Uterus (tissue), 4 donors: ENCODE results near the gene ABCA12. TPM values are rescaled to one million over a fixed set of nuclear protein-coding genes. Genes with fewer than 3 reads are reported as not detected.

ENCODE experiments used
- DNase-seq, 2 donors: peaks; one replicate each; pipeline ENCODE4 v3.0.0-alpha.2; 2019 to 2020
- H3K27ac ChIP-seq, 2 donors: fragments of 200-600 bp; sonication (generic); 1 replicate in 1 of 2; 2 replicates in 1 of 2; pipeline ENCODE4 v1.5.1; 2016 to 2018
- H3K27me3 ChIP-seq, 2 donors: fragments of 200-600 bp; sonication (generic); one replicate each; pipeline ENCODE4 v1.5.1; 2018 to 2019; ENCODE audit warnings: control low read depth in 1 of 2
- H3K36me3 ChIP-seq, 2 donors: fragments of 200-600 bp; sonication (generic); one replicate each; pipeline ENCODE4 v1.5.1; 2019; ENCODE audit warnings: control low read depth in 1 of 2
- H3K4me1 ChIP-seq, 2 donors: fragments of 200-600 bp; sonication (generic); one replicate each; pipeline ENCODE4 v1.5.1; 2018 to 2019; ENCODE audit warnings: control low read depth in 1 of 2
- H3K4me3 ChIP-seq, 2 donors: fragments of 200-600 bp; sonication (generic); 1 replicate in 1 of 2; 2 replicates in 1 of 2; pipeline ENCODE4 v1.5.1; 2018 to 2019; ENCODE audit warnings: mild to moderate bottlenecking in 1 of 2
- H3K9me3 ChIP-seq, 2 donors: fragments of 200-600 bp; sonication (generic); one replicate each; pipeline ENCODE4 v1.5.1; 2019; ENCODE audit warnings: control low read depth in 1 of 2
- POLR2A ChIP-seq, 2 donors: fragments of 450-650 bp; IDR thresholded peaks; one replicate each; pipeline ENCODE4 v1.6.1; 2016; ENCODE audit warnings: antibody characterized with exemption in 2 of 2, mild to moderate bottlenecking in 1 of 2, moderate library complexity in 1 of 2
- intact Hi-C: fragments of 100-400 bp; cut with DNase I; formaldehyde crosslinking; loops from one replicate; pipeline ENCODE4 v1.15.1; 2023; ENCODE audit warnings: low total_unique reads
- total RNA-seq, 4 donors: library from RNA; depleted of rRNA in 3 of 4; stranded (reverse); fragments of >200 nt in 3 of 4; gene quantifications; one replicate each; pipeline versions ENCODE4 v1.1.0 to v1.2.4, GENCODE V29; 2014 to 2023
- TF ChIP-seq, protein P1 (sequence below), 4 experiments: fragments of 200-600 bp in 2 of 4; fragments of 450-650 bp in 2 of 4; sonication (generic) in 2 of 4; IDR thresholded peaks; one replicate each; pipeline ENCODE4 v1.5.1; 2016 to 2019; ENCODE audit warnings: antibody characterized with exemption in 4 of 4, mild to moderate bottlenecking in 2 of 4, moderate library complexity in 1 of 4
- donor health status: DM: yes; HTN: yes; CAD: no.

ABCA12 gene
- total RNA-seq, 4 donors from 2014 or later = 0.14 TPM; not detected in 3

DNA sequence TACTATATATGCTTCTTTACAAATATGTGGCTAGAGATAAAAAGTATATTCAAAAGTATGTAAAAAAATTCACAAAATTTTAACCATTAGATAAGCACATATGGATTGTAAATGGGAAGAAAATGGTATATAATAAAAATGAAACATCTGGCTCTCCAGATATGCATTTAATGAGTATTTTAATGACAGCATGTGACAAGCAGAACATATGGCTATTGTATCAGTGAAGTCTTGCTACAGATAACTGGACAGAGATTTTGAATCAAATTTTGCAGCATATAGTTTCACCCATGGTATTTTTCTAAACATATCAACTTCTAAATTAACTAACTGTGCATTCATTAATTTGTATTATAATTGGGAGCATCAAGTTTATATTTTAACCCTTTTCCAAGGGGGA, 5.0 kb upstream of the ABCA12 start:
- H3K4me3 ChIP-seq = no peak overlapping the region
- intact Hi-C loops = no loop called here
- DNase-seq = no peak
- no peaks in the 10 kb centered on the region for H3K9me3 ChIP-seq
- no peak overlapping the region for H3K27ac ChIP-seq
- H3K27me3 ChIP-seq = no peaks in the 10 kb centered on the region
- H3K36me3 ChIP-seq = no peaks in the 10 kb centered on the region
- H3K4me1 ChIP-seq = no peaks in the 10 kb centered on the region
- TF ChIP-seq, protein P1, sequence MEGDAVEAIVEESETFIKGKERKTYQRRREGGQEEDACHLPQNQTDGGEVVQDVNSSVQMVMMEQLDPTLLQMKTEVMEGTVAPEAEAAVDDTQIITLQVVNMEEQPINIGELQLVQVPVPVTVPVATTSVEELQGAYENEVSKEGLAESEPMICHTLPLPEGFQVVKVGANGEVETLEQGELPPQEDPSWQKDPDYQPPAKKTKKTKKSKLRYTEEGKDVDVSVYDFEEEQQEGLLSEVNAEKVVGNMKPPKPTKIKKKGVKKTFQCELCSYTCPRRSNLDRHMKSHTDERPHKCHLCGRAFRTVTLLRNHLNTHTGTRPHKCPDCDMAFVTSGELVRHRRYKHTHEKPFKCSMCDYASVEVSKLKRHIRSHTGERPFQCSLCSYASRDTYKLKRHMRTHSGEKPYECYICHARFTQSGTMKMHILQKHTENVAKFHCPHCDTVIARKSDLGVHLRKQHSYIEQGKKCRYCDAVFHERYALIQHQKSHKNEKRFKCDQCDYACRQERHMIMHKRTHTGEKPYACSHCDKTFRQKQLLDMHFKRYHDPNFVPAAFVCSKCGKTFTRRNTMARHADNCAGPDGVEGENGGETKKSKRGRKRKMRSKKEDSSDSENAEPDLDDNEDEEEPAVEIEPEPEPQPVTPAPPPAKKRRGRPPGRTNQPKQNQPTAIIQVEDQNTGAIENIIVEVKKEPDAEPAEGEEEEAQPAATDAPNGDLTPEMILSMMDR (IDR thresholded peaks at IDR 0.05) = no peak
- no peak for TF ChIP-seq POLR2A (IDR thresholded peaks at IDR 0.05)

DNA sequence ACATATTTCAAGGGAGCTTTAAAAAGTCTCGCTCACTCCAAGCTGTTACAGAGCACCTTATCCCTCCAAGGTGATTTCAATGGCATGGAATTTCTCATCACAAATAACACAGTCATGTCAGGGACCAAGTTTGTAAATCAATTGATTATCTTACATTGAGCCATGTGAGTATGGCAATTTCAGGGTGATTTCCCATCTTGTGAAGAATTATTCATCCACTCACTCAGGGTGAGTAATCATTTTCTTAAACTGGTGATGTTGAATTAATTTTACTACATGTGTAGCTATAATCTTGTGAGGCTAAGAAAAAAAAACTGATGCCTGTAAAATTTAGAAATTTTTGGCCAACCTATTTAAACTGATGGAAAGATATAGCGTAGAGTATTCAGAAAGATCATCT, 3.3 kb upstream of the ABCA12 start:
- no peak for DNase-seq
- Histone ChIP-seq H3K4me1 (no peaks in the 10 kb centered on the region), H3K27me3 (no peaks in the 10 kb centered on the region), H3K36me3 (no peaks in the 10 kb centered on the region), H3K27ac (no peak overlapping the region), H3K4me3 (no peak overlapping the region), H3K9me3 (no peaks in the 10 kb centered on the region)
- TF ChIP-seq, protein P1 (IDR thresholded peaks at IDR 0.05) = no peak
- TF ChIP-seq POLR2A (IDR thresholded peaks at IDR 0.05) = no peak
- intact Hi-C loops = no loop called here

DNA sequence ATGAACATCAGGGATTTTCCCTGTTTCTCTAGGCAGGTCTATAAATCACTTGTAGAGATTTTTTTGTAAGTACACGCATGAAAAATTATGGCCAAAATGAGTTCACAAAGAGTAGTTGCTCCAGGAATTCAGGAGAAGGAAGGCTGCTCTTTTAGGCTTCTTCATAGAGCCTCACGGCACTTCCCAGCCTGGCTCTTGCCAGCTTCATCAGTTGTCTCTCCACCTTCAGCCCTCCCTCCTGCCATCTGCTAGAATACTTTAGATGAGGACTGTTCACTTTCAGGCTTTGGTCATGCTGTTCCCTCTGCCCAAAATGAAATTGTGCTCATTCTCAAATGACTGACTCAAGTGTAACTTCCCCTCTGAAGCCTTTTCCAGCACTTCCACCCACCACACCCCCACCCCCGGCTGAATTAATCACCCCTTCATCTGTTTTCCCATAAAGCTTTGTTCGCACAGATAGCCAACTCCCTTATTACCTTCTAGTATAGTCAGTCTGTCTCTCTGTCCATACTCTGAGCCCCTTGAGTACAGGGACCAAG, 1.8 kb upstream of the ABCA12 start:
- Histone ChIP-seq H3K9me3 (no peaks in the 10 kb centered on the region), H3K4me1 (no peaks in the 10 kb centered on the region), H3K4me3 (no peak overlapping the region), H3K27ac (no peak overlapping the region), H3K36me3 (no peaks in the 10 kb centered on the region), H3K27me3 (no peaks in the 10 kb centered on the region)
- intact Hi-C loops = no loop called here
- no peak for DNase-seq
- TF ChIP-seq, protein P1 (IDR thresholded peaks at IDR 0.05) = no peak
- no peak for TF ChIP-seq POLR2A (IDR thresholded peaks at IDR 0.05)

DNA sequence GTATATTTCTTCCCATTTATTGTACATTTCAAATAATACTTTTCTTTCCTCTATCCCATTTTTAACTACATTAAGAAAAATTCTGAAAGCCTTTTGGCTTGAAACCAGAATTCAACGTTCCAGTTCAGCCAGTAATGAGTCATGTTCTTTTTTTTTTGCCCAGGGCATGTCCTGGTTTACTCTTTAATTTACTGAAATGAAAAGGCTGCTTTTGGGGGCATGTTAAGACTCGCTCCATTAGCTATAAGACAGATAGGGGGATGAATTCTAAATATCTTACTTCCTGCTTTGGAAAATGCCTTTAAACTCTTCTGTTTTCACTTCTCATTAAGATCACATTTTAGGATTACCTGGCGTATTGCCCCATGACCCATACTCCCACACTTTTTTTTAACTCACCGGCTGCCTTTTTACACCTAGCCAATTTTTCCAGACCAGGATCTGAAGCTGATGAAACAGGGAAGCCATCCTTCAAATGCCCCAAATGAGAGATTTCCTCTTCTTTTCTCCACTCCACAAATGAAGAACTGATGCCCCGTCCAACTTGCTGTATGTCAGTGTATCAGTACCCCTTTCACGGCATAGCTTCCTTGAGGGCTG, 585 bp downstream of the ABCA12 start:
- no peaks in the 10 kb centered on the region for H3K9me3 ChIP-seq
- H3K4me3 ChIP-seq = no peak overlapping the region
- intact Hi-C loops = no loop called here
- H3K36me3 ChIP-seq = no peaks in the 10 kb centered on the region
- no peak overlapping the region for H3K27ac ChIP-seq
- no peaks in the 10 kb centered on the region for H3K27me3 ChIP-seq
- TF ChIP-seq, protein P1 (IDR thresholded peaks at IDR 0.05) = no peak
- no peak for TF ChIP-seq POLR2A (IDR thresholded peaks at IDR 0.05)
- DNase-seq = no peak
- H3K4me1 ChIP-seq = no peaks in the 10 kb centered on the region

DNA sequence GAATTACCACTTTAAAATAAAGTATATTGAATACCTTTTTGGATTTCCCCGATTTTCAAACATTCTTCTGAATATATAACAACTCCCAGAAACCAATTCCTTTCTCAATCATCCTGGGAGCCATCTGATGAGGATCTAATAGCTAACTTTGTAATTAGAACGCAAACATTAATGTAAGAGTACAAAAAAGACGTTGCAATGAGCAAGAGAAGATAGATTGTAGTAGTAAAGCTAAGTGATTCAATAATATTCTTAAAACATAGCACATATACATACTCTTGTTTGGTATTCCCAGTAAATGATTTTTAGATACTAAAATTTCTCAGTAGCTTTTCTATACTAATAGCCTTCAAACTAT, 1.1 kb downstream of the ABCA12 start:
- intact Hi-C loops = no loop called here
- H3K4me1 ChIP-seq = no peaks in the 10 kb centered on the region
- H3K9me3 ChIP-seq = no peaks in the 10 kb centered on the region
- no peak overlapping the region for H3K4me3 ChIP-seq
- no peak for TF ChIP-seq POLR2A (IDR thresholded peaks at IDR 0.05)
- TF ChIP-seq, protein P1 (IDR thresholded peaks at IDR 0.05) = no peak
- no peaks in the 10 kb centered on the region for H3K27me3 ChIP-seq
- no peak overlapping the region for H3K27ac ChIP-seq
- no peak for DNase-seq
- H3K36me3 ChIP-seq = no peaks in the 10 kb centered on the region
